ENCODE results near the gene TMED10. TPM values are rescaled to one million over a fixed set of nuclear protein-coding genes. Genes with fewer than 3 reads are reported as not detected.
A peak's percentile ranks its signal among the peaks of the same experiment; 100 is the strongest.

Gene TMED10
- total RNA-seq, 1 experiment from 2014 or later = 253 TPM

DNA sequence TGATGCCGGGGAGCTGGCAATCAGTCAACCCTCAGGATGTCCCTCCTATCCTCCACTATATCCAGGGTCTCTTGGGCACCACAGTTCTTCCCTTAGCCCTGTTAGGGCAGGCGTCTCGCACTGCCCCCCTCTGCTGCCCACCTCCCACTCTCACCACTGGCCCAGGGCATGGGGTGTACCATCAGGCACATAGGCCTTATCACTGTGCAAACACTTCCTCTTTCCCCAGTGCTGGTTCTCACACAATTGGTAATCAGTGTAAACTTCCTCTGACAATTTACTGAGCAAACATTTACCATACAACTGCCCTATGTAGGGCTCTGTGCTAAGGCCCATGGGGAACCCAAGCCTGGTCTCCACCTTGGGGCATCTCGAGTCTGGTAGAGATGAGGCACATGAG, 20.1 kb upstream of the TMED10 start:
- H3F3A ChIP-seq (ENCODE audit: low read length, unreplicated experiment) = no peaks in the 10 kb centered on the region
- TF ChIP-seq EZH2 (IDR thresholded peaks at IDR 0.05; ENCODE audit: low read length, unreplicated experiment) (no peak), EZH2phosphoT487 (IDR thresholded peaks at IDR 0.05; ENCODE audit: borderline replicate concordance, low read length) (no peak)
- TF ChIP-seq, protein P1, sequence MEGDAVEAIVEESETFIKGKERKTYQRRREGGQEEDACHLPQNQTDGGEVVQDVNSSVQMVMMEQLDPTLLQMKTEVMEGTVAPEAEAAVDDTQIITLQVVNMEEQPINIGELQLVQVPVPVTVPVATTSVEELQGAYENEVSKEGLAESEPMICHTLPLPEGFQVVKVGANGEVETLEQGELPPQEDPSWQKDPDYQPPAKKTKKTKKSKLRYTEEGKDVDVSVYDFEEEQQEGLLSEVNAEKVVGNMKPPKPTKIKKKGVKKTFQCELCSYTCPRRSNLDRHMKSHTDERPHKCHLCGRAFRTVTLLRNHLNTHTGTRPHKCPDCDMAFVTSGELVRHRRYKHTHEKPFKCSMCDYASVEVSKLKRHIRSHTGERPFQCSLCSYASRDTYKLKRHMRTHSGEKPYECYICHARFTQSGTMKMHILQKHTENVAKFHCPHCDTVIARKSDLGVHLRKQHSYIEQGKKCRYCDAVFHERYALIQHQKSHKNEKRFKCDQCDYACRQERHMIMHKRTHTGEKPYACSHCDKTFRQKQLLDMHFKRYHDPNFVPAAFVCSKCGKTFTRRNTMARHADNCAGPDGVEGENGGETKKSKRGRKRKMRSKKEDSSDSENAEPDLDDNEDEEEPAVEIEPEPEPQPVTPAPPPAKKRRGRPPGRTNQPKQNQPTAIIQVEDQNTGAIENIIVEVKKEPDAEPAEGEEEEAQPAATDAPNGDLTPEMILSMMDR (conservative IDR thresholded peaks at IDR 0.05; ENCODE audit: low read depth, low read length) = no peak
- no peak overlapping the region for H3K27ac ChIP-seq (ENCODE audit: low read length)
- no TSS peak for BruUV-seq (replicated peaks)
- H3K4me1 ChIP-seq (ENCODE audit: insufficient read depth, low read length) = peaks cover 14% of the 10 kb centered on the region
- no peaks in the 10 kb centered on the region for H3K36me3 ChIP-seq (ENCODE audit: low read depth, low read length)
- ChIA-PET CTCF (no interaction called here), POLR2A (ENCODE audit: unreplicated experiment) (no interaction called here)
- no peak overlapping the region for H2AFZ ChIP-seq (ENCODE audit: low read length)
- no peak overlapping the region for H3K4me2 ChIP-seq (ENCODE audit: low read length)
- no peak overlapping the region for H3K4me3 ChIP-seq (ENCODE audit: low read length)
- no peak overlapping the region for H3K9ac ChIP-seq (ENCODE audit: low read length)
- no peaks in the 10 kb centered on the region for H3K79me2 ChIP-seq (ENCODE audit: low read length)
- ATAC-seq (peak; percentile 68), DNase-seq (peak; percentile 23)
- intact Hi-C loops (cut with micrococcal nuclease) = no loop called here
- H3K9me2 ChIP-seq (replicated peaks; ENCODE audit: low read length) = no peaks in the 10 kb centered on the region
- no peaks in the 10 kb centered on the region for H3K27me3 ChIP-seq (ENCODE audit: low read length)
- no peaks in the 10 kb centered on the region for H3K9me3 ChIP-seq (ENCODE audit: low read length)
- no peaks in the 10 kb centered on the region for H4K20me1 ChIP-seq (ENCODE audit: low read length)

DNA sequence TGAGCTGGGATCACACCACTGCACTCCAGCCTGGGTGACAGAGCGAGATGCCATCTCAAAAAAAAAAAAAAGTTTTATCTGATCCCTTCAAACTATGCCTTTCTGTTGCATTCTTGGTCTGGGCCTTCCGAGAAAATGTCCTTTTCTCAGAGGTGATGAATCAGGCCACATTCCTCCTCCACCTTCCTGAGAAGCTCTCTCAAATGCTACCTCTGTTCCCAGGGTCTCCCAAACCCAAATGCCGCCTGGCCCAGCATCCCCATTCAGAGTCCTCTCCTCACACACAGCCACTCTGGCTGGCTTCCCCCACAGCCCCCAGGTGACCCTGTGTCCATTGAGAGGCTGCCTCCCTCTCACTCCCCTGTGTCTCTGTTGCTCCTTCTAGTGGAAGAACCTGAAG, 19.7 kb upstream of the TMED10 start:
- H3K4me3 ChIP-seq (ENCODE audit: low read length) = no peak overlapping the region
- no peaks in the 10 kb centered on the region for H3K79me2 ChIP-seq (ENCODE audit: low read length)
- H4K20me1 ChIP-seq (ENCODE audit: low read length) = no peaks in the 10 kb centered on the region
- no peak for ATAC-seq
- H3K9me2 ChIP-seq (replicated peaks; ENCODE audit: low read length) = no peaks in the 10 kb centered on the region
- H2AFZ ChIP-seq (ENCODE audit: low read length) = no peak overlapping the region
- no peak overlapping the region for H3K4me2 ChIP-seq (ENCODE audit: low read length)
- TF ChIP-seq, protein P1 (conservative IDR thresholded peaks at IDR 0.05; ENCODE audit: low read depth, low read length) = no peak
- H3K9me3 ChIP-seq (ENCODE audit: low read length) = no peaks in the 10 kb centered on the region
- intact Hi-C loops (cut with micrococcal nuclease) = no loop called here
- POLR2A ChIA-PET (ENCODE audit: unreplicated experiment) = no interaction called here
- CTCF ChIA-PET = no interaction called here
- no peaks in the 10 kb centered on the region for H3K27me3 ChIP-seq (ENCODE audit: low read length)
- H3K4me1 ChIP-seq (ENCODE audit: insufficient read depth, low read length) = peaks cover 12% of the 10 kb centered on the region
- H3K27ac ChIP-seq (ENCODE audit: low read length) = no peak overlapping the region
- no peaks in the 10 kb centered on the region for H3F3A ChIP-seq (ENCODE audit: low read length, unreplicated experiment)
- no peak overlapping the region for H3K9ac ChIP-seq (ENCODE audit: low read length)
- H3K36me3 ChIP-seq (ENCODE audit: low read depth, low read length) = no peaks in the 10 kb centered on the region
- no peak for DNase-seq
- no TSS peak for BruUV-seq (replicated peaks)

DNA sequence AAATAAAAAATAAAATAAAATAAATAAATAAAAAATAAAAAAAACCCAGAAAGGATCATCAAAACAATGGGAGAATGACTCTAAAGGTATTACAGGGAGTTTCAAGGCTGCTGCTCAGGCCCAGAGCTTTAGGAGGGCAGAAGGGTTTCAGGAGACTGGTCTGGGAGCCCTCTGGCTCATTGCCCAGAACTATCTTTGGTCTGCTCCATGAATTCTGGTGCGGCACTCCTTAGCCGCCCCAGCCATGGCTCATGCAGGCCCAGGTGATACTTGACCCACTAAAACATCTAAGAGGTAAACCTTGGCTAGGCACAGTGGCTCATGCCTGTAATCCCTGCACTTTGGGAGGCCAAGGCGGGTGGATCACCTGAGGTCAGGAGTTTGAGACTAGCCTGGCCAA, 14.7 kb upstream of the TMED10 start:
- POLR2A ChIA-PET (ENCODE audit: unreplicated experiment) = no interaction called here
- no TSS peak for BruUV-seq (replicated peaks)

More for the DNA sequence above, 14.7 kb upstream of the TMED10 start:
- intact Hi-C loops (cut with micrococcal nuclease) = no loop called here
- TF ChIP-seq EZH2 (IDR thresholded peaks at IDR 0.05; ENCODE audit: low read length, unreplicated experiment) (no peak), EZH2phosphoT487 (IDR thresholded peaks at IDR 0.05; ENCODE audit: borderline replicate concordance, low read length) (no peak)
- TF ChIP-seq, protein P1 (conservative IDR thresholded peaks at IDR 0.05; ENCODE audit: low read depth, low read length) = no peak
- no peaks in the 10 kb centered on the region for H3K27me3 ChIP-seq (ENCODE audit: low read length)
- no peak for DNase-seq
- H3K4me1 ChIP-seq (ENCODE audit: insufficient read depth, low read length) = 0 out of 2 replicates have a peak, but pooled peaks cover under 1% of the 10 kb centered on the region
- no peaks in the 10 kb centered on the region for H3K9me3 ChIP-seq (ENCODE audit: low read length)
- H3K9ac ChIP-seq (ENCODE audit: low read length) = no peak overlapping the region
- H3K9me2 ChIP-seq (replicated peaks; ENCODE audit: low read length) = no peaks in the 10 kb centered on the region
- no peaks in the 10 kb centered on the region for H3K79me2 ChIP-seq (ENCODE audit: low read length)
- ATAC-seq = no peak
- no peak overlapping the region for H3K27ac ChIP-seq (ENCODE audit: low read length)
- H3K36me3 ChIP-seq (ENCODE audit: low read depth, low read length) = no peaks in the 10 kb centered on the region
- CTCF ChIA-PET = no interaction called here
- H2AFZ ChIP-seq (ENCODE audit: low read length) = no peak overlapping the region
- no peaks in the 10 kb centered on the region for H3F3A ChIP-seq (ENCODE audit: low read length, unreplicated experiment)
- no peak overlapping the region for H3K4me2 ChIP-seq (ENCODE audit: low read length)
- H4K20me1 ChIP-seq (ENCODE audit: low read length) = no peaks in the 10 kb centered on the region
- H3K4me3 ChIP-seq (ENCODE audit: low read length) = no peak overlapping the region
